ENCODE data around the gene UBA1. TPM values are rescaled to one million over a fixed set of nuclear protein-coding genes. Genes with fewer than 3 reads are reported as not detected.

Gene UBA1
- total RNA-seq (2014; rRNA removed; shearing (Covaris generic)), result 264 and 266 TPM in 2 replicates
- polyA plus RNA-seq (2016; fragmentation: Nextera tagmentation; extraction: Ambion mirVana), result 141 and 146 TPM in 2 replicates

DNA sequence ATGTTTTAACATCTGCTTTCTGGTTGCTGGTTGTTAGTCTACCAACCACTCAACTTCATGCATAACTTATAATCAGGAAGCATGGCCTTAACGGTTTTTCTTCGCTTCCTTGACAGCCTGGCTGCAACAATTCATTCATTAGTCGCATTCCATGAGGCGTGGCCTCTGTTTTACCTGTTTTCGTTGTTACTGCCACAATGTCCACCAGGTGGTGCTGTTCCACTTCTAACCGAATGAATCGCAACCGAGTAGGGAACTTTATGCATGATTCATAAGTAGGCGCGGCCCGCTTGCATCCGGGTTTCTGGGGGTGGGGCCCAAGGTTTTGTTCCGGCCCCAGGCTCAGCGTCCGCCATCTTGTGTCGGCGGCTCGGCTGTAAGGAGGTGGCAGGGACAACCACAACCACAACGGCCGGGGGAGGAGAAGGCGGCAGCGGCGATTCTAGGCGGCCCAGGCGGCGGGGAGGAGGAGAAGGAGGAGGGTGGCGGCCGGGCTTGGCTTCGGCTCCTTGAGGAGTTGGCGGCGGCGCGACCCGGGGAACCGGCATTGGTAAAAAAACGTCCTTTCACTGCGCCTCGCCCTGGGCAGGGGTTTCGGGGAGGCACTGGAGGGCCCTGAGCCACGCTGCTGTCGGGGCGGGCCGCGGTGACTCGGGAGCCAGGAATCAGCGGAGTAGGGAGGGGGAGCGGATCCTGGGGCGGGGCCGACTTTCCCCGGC is at the start of gene UBA1:
Gene UBA1, plus strand, starts transcription at position 355 of the 719 bp plus-strand sequence. CDS start 4,974 bp downstream, outside the sequence.
- no peaks in the 10 kb centered on the region for H3K9me2 ChIP-seq (ENCODE audit: insufficient read depth)
- 0 to 2% methylated on average over 13 to 35 of the region's 50 CpGs for WGBS, 2 experiments (ENCODE audit: low coverage in 1 of 2, low lambda C conversion rate in 2 of 2, missing lambda C conversion rate in 2 of 2)
- peaks cover 63% of the 10 kb centered on the region for H3K79me2 ChIP-seq (ENCODE audit: insufficient read depth)
- TF ChIP-seq EZH2phosphoT487 (IDR thresholded peaks at IDR 0.05; ENCODE audit: insufficient read depth, low read depth) (no peak), EZH2 (IDR thresholded peaks at IDR 0.05; ENCODE audit: insufficient read depth, poor library complexity, severe bottlenecking) (no peak)
- 0 out of 2 replicates have a peak, but pooled peaks cover 6% of the 10 kb centered on the region for H3F3A ChIP-seq (ENCODE audit: insufficient read depth)
- peak within 1 kb of the TSS; percentile 83 for H3K4me2 ChIP-seq (ENCODE audit: unreplicated experiment)
- H3K27ac ChIP-seq, result peak within 1 kb of the TSS; percentile 96
- H3K36me3 ChIP-seq (ENCODE audit: low read depth), result no peaks in the 10 kb centered on the region; the same call in 1 of the 2 replicates
- H3K27me3 ChIP-seq (replicated peaks; ENCODE audit: insufficient read depth), result no peaks in the 10 kb centered on the region
- DNase-seq, result peak; percentile 95
- H3K4me3 ChIP-seq, result peak within 1 kb of the TSS; percentile 92
- in situ Hi-C loops (cut with MboI), result no loop called here
- H3K4me1 ChIP-seq (ENCODE audit: insufficient read depth), result peaks cover 31% of the 10 kb centered on the region
- H4K20me1 ChIP-seq (ENCODE audit: insufficient read depth), result no peaks in the 10 kb centered on the region
- peak within 1 kb of the TSS; percentile 61; the same call in 1 of the 2 replicates for H2AFZ ChIP-seq
- peak within 1 kb of the TSS; percentile 100 for H3K9ac ChIP-seq
- H3K9me3 ChIP-seq (ENCODE audit: low read depth), result no peaks in the 10 kb centered on the region

DNA sequence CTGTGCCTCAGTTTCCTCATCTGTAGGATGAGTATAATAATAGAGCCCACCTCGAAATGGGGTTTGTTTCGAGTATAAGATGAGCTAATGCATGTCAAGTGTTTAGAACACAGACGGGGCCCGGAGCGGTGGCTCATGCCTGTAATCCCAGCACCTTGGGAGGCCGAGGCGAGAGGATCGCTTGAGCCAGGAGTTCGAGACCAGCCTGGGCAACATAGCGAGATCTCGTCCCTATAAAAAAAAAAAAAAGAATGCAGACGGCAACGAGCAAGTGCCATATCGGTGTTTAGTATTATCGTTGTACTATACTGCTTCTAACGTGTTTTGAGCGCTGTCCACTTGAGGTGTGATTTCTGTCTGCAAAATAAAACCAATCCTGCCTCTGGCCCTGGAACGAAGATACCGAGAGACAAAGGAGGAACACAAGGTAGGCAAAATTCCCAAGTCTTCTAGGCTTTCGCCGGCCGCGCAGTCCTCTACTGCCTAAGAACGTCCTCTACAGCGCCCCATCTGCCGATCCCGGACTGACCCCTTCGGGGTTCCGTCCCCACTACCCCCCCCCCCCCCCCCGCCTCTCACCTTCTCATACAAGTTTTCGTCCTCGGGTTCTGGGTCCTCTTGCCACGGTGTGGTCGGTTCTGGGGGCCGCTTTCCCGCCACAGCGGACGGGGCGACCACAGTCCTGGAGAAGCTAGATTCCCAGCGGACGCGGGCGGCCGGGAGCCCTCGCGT is 49.6 kb upstream of the UBA1 start:
- in situ Hi-C loops (cut with MboI), result no loop called here
- Histone ChIP-seq H2AFZ (peak overlapping the region; percentile 68), H3K9me2 (ENCODE audit: insufficient read depth) (no peaks in the 10 kb centered on the region), H3K4me2 (ENCODE audit: unreplicated experiment) (peak overlapping the region; percentile 90), H3F3A (ENCODE audit: insufficient read depth) (no peaks in the 10 kb centered on the region), H3K36me3 (ENCODE audit: low read depth) (no peaks in the 10 kb centered on the region), H3K9me3 (ENCODE audit: low read depth) (no peaks in the 10 kb centered on the region), H3K27ac (peak overlapping the region; percentile 91), H3K4me3 (peak overlapping the region; percentile 97), H3K27me3 (replicated peaks; ENCODE audit: insufficient read depth) (no peaks in the 10 kb centered on the region), H3K79me2 (ENCODE audit: insufficient read depth) (peaks cover 47% of the 10 kb centered on the region), H3K9ac (peak overlapping the region; percentile 100), H3K4me1 (ENCODE audit: insufficient read depth) (no peaks in the 10 kb centered on the region; the same call in none of the 2 replicates), H4K20me1 (ENCODE audit: insufficient read depth) (no peaks in the 10 kb centered on the region; the same call in 1 of the 2 replicates)
- 3 to 12% methylated on average over 16 to 32 of the region's 46 CpGs for WGBS, 2 experiments (ENCODE audit: low coverage in 1 of 2, low lambda C conversion rate in 2 of 2, missing lambda C conversion rate in 2 of 2)
- peak; percentile 60 for DNase-seq
- TF ChIP-seq EZH2 (IDR thresholded peaks at IDR 0.05; ENCODE audit: insufficient read depth, poor library complexity, severe bottlenecking), result no peak

DNA sequence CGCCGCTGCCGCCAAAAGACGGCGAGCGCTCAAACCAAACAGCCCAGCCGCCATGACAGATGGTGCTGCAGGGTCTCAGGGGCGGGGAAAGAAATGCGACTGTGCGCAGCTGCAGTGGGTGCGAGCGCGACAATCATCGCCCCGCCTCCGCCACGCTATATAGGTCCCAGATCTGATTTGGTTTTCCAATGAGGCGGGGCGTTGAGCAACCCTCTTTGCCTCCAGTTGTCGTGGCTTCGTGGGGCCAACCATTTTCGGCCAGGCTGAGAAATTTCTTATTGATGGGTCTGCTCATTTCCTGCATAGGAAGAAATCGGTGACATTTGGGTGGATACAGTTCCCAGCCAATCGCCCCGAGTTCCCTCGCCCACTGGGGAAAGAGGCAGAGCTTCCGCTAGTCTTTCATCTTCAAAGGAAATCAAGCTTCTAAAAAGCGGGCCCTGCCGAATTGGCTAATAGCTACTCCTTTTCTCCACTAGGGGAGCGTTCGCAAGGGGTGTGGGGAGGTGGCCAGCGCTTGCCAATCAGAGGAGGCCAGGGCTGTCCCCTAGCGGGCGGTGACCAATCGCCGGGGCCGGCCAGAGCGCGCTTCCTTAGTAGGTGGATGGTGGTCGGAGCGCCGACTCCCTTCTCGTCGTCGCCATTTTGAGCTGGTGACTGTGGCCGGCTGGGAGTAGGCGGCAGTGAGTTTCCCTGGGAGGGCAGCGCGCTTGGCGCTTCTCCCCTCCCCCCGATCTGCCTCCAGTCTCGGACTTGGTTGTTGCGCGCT is 48.8 kb upstream of the UBA1 start, which contains the start of the genes NDUFB11 and RBM10:
Gene NDUFB11, minus strand, starts transcription at position 77 of the 769 bp plus-strand sequence. Its CDS starts 23 bp downstream, at position 54.
Gene RBM10, plus strand, starts transcription at position 596 of the 769 bp plus-strand sequence. CDS start 2,261 bp downstream, outside the sequence.
- Histone ChIP-seq H3K9me3 (ENCODE audit: low read depth) (no peaks in the 10 kb centered on the region), H2AFZ (peak within 1 kb of the TSS; percentile 89), H3K36me3 (ENCODE audit: low read depth) (no peaks in the 10 kb centered on the region), H3K9ac (peak within 1 kb of the TSS; percentile 100), H3K27me3 (replicated peaks; ENCODE audit: insufficient read depth) (no peaks in the 10 kb centered on the region), H3F3A (ENCODE audit: insufficient read depth) (no peaks in the 10 kb centered on the region), H3K9me2 (ENCODE audit: insufficient read depth) (no peaks in the 10 kb centered on the region), H3K4me3 (peak within 1 kb of the TSS; percentile 97), H3K4me1 (ENCODE audit: insufficient read depth) (no peaks in the 10 kb centered on the region; the same call in none of the 2 replicates), H4K20me1 (ENCODE audit: insufficient read depth) (no peaks in the 10 kb centered on the region; the same call in 1 of the 2 replicates), H3K4me2 (ENCODE audit: unreplicated experiment) (peak within 1 kb of the TSS; percentile 90), H3K27ac (peak within 1 kb of the TSS; percentile 91), H3K79me2 (ENCODE audit: insufficient read depth) (peaks cover 55% of the 10 kb centered on the region)
- WGBS, 2 experiments (ENCODE audit: low coverage in 1 of 2, low lambda C conversion rate in 2 of 2, missing lambda C conversion rate in 2 of 2), result 1 to 2% methylated on average over 22 to 24 of the region's 54 CpGs
- TF ChIP-seq EZH2phosphoT487 (IDR thresholded peaks at IDR 0.05; ENCODE audit: insufficient read depth, low read depth), result no peak
- TF ChIP-seq EZH2 (IDR thresholded peaks at IDR 0.05; ENCODE audit: insufficient read depth, poor library complexity, severe bottlenecking), result no peak
- in situ Hi-C loops (cut with MboI), result no loop called here
- peak; percentile 95 for DNase-seq

Data from GM23248 (cell line).